GM12878 (cell line): ENCODE data around the gene CD48. TPM values are rescaled to one million over a fixed set of nuclear protein-coding genes. Genes with fewer than 3 reads are reported as not detected.

Source experiments
- CEBPB ChIP-seq, 2 experiments: fragments of 150-350 bp in 1 of 2; IDR thresholded peaks; 2 replicates each; pipeline ENCODE4 v1.6.1; 2012 to 2014; ENCODE audit warnings: low read depth in 2 of 2, low read length in 2 of 2, borderline replicate concordance in 1 of 2, inconsistent platforms in 1 of 2
- CHD2 ChIP-seq: IDR thresholded peaks from 2 replicates; pipeline ENCODE4 v1.6.1; 2011; ENCODE audit warnings: low read depth, low read length, improper control_type of control experiment, borderline replicate concordance
- DPF2 ChIP-seq: fragments of 450-650 bp; IDR thresholded peaks from 2 replicates; pipeline ENCODE4 v1.6.1; 2017; ENCODE audit warnings: mild to moderate bottlenecking
- HDGF ChIP-seq: fragments of 450-650 bp; IDR thresholded peaks from 2 replicates; pipeline ENCODE4 v1.6.1; 2016; ENCODE audit warnings: antibody characterized with exemption
- IRF4 ChIP-seq: IDR thresholded peaks from 2 replicates; pipeline ENCODE4 v1.6.1; 2011; ENCODE audit warnings: low read depth, low read length
- NRF1 ChIP-seq: conservative IDR thresholded peaks from 2 replicates; pipeline ENCODE4 v1.6.1; 2011; ENCODE audit warnings: mild to moderate bottlenecking, low read depth, low read length, improper control_type of control experiment
- POLR2AphosphoS2 ChIP-seq: IDR thresholded peaks from 2 replicates; pipeline ENCODE4 v1.6.1; 2011; ENCODE audit warnings: low read depth, mild to moderate bottlenecking, low read length, improper control_type of control experiment, moderate library complexity
- SIN3A ChIP-seq: IDR thresholded peaks from 2 replicates; pipeline ENCODE4 v1.6.1; 2012; ENCODE audit warnings: low read depth, low read length, improper control_type of control experiment
- SRF ChIP-seq, 2 experiments: IDR thresholded peaks; 2 replicates each; pipeline ENCODE4 v1.6.1; 2011; ENCODE audit warnings: low read depth in 2 of 2, low read length in 2 of 2, mild to moderate bottlenecking in 1 of 2, moderate library complexity in 1 of 2
- STAT1 ChIP-seq: fragments of 450-650 bp; conservative IDR thresholded peaks from 2 replicates; pipeline ENCODE4 v1.6.1; 2014; ENCODE audit warnings: antibody characterized with exemption, mild to moderate bottlenecking
- STAT3 ChIP-seq: IDR thresholded peaks from 2 replicates; pipeline ENCODE4 v1.6.1; 2011; ENCODE audit warnings: low read depth, low read length, improper control_type of control experiment
- TCF3 ChIP-seq: IDR thresholded peaks from 2 replicates; pipeline ENCODE4 v1.6.1; 2012; ENCODE audit warnings: low read depth, mild to moderate bottlenecking, low read length, borderline replicate concordance; ENCODE audit not compliant: insufficient read depth
- ZNF24 ChIP-seq: fragments of 450-650 bp; IDR thresholded peaks from 2 replicates; pipeline ENCODE4 v1.6.1; 2017; ENCODE audit warnings: antibody characterized with exemption, mild to moderate bottlenecking
- ZSCAN29 ChIP-seq: fragments of 450-650 bp; IDR thresholded peaks from 2 replicates; pipeline ENCODE4 v1.6.1; 2017; ENCODE audit warnings: mild to moderate bottlenecking, moderate library complexity
- ZZZ3 ChIP-seq: IDR thresholded peaks from 2 replicates; pipeline ENCODE4 v1.6.1; 2011; ENCODE audit warnings: low read depth; ENCODE audit not compliant: control insufficient read depth, insufficient read length
- polyA plus RNA-seq, 11 experiments: library from polyadenylated mRNA; depleted of rRNA in 4 of 11; unstranded in 6 of 11; stranded (reverse) in 5 of 11; fragments of >200 nt; fragmentation: Nextera tagmentation in 4 of 11; fragmentation: Illumina TruSeq in 1 of 11; extraction: Ambion mirVana in 4 of 11; extraction: Trizol in 1 of 11; gene quantifications; 1 replicate in 1 of 11; 2 replicates in 10 of 11; pipeline versions ENCODE4 v1.2.1 to v1.2.3, GENCODE V29; 2011 to 2016; ENCODE audit warnings: inconsistent platforms in 2 of 11, missing spikeins in 2 of 11, low read depth in 1 of 11
- total RNA-seq, 4 experiments: library from RNA; depleted of rRNA in 3 of 4; stranded (reverse); fragments of >200 nt in 3 of 4; fragmentation: Illumina TruSeq in 1 of 4; extraction: Trizol in 1 of 4; gene quantifications; 2 replicates each; pipeline versions ENCODE4 v1.2.1 to v1.2.3, GENCODE V29; 2013 to 2021
- TF ChIP-seq, protein P1 (sequence below): fragments of 450-650 bp; IDR thresholded peaks from 2 replicates; pipeline ENCODE4 v1.6.1; 2017; ENCODE audit warnings: mild to moderate bottlenecking, low read depth, inconsistent platforms; ENCODE audit not compliant: poor library complexity, severe bottlenecking
- TF ChIP-seq, protein P2 (sequence below): IDR thresholded peaks from 2 replicates; pipeline ENCODE4 v1.6.1; 2011; ENCODE audit warnings: low read depth, mild to moderate bottlenecking, low read length, moderate library complexity, borderline replicate concordance; ENCODE audit errors: extremely low read depth
- TF ChIP-seq, protein P3 (sequence below): IDR thresholded peaks from 2 replicates; pipeline ENCODE4 v1.6.1; 2012; ENCODE audit warnings: improper control_type of control experiment, low read depth, low read length; ENCODE audit not compliant: insufficient replicate concordance
- TF ChIP-seq, protein P4 (sequence below): fragments of 450-650 bp; formaldehyde crosslinking; IDR thresholded peaks from 2 replicates; pipeline ENCODE4 v1.5.0; 2022; ENCODE audit warnings: mild to moderate bottlenecking, missing genetic modification characterization

The CD48 gene
- total and polyA plus RNA-seq, 10 of the 15 experiments (the other 5 are each of a cell fraction or from before 2014, with no cell fraction given), result 302 to 1,315 (median 430) TPM

DNA sequence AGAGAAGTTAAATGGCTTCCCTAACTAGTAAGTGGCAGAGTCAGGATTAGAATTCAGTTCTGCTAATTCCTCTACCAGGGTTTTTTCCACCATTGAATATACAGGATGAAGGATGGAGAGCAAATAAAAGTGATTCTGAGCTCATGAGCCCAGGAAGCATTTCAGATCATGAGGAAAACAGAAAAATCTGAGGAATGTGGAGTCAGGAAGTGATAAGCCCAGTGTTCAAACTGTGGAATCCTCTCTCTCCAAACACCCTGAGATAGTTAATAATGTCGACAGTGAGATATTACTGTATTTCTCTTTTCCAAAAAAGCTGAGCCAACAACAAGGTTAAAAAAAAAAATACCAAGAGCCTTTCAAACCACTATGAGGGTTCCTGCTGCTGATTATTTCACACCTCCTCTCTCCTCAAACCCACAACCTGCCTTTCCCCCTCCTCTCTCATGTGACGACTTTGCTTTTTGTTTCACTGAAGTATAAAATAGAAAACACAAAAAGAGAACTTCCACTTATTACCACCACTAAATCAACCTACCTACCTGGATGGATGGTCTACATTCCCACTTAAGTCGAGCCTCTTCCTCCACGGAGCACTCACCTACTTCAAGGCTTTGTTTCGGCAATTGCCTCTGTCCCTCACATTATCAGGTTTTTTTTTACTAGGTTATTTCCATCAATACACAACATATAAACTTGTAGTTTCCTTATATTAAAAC is 73.6 kb downstream of the CD48 start (continued):
- TF ChIP-seq, protein P1, sequence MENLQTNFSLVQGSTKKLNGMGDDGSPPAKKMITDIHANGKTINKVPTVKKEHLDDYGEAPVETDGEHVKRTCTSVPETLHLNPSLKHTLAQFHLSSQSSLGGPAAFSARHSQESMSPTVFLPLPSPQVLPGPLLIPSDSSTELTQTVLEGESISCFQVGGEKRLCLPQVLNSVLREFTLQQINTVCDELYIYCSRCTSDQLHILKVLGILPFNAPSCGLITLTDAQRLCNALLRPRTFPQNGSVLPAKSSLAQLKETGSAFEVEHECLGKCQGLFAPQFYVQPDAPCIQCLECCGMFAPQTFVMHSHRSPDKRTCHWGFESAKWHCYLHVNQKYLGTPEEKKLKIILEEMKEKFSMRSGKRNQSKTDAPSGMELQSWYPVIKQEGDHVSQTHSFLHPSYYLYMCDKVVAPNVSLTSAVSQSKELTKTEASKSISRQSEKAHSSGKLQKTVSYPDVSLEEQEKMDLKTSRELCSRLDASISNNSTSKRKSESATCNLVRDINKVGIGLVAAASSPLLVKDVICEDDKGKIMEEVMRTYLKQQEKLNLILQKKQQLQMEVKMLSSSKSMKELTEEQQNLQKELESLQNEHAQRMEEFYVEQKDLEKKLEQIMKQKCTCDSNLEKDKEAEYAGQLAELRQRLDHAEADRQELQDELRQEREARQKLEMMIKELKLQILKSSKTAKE, result no peak
- TF ChIP-seq POLR2AphosphoS2 (0 out of 2 replicates have a peak, but pooled peaks have one; percentile 68), CHD2 (no peak), NRF1 (no peak), IRF4 (no peak), CEBPB (IDR thresholded peaks at IDR 0.05; ENCODE audit: borderline replicate concordance in 1 of 2, low read depth in 2 of 2, low read length in 2 of 2) (no peak), SRF (IDR thresholded peaks at IDR 0.05; ENCODE audit: low read depth in 2 of 2, low read length in 2 of 2) (no peak), DPF2 (no peak), ZZZ3 (no peak), TCF3 (no peak), HDGF (0 out of 2 replicates have a peak, but pooled peaks have one; percentile 18), STAT1 (no peak), ZNF24 (no peak), ZSCAN29 (no peak), SIN3A (no peak), STAT3 (no peak)
- TF ChIP-seq, protein P2, sequence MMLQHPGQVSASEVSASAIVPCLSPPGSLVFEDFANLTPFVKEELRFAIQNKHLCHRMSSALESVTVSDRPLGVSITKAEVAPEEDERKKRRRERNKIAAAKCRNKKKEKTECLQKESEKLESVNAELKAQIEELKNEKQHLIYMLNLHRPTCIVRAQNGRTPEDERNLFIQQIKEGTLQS, result no peak
- TF ChIP-seq, protein P3, sequence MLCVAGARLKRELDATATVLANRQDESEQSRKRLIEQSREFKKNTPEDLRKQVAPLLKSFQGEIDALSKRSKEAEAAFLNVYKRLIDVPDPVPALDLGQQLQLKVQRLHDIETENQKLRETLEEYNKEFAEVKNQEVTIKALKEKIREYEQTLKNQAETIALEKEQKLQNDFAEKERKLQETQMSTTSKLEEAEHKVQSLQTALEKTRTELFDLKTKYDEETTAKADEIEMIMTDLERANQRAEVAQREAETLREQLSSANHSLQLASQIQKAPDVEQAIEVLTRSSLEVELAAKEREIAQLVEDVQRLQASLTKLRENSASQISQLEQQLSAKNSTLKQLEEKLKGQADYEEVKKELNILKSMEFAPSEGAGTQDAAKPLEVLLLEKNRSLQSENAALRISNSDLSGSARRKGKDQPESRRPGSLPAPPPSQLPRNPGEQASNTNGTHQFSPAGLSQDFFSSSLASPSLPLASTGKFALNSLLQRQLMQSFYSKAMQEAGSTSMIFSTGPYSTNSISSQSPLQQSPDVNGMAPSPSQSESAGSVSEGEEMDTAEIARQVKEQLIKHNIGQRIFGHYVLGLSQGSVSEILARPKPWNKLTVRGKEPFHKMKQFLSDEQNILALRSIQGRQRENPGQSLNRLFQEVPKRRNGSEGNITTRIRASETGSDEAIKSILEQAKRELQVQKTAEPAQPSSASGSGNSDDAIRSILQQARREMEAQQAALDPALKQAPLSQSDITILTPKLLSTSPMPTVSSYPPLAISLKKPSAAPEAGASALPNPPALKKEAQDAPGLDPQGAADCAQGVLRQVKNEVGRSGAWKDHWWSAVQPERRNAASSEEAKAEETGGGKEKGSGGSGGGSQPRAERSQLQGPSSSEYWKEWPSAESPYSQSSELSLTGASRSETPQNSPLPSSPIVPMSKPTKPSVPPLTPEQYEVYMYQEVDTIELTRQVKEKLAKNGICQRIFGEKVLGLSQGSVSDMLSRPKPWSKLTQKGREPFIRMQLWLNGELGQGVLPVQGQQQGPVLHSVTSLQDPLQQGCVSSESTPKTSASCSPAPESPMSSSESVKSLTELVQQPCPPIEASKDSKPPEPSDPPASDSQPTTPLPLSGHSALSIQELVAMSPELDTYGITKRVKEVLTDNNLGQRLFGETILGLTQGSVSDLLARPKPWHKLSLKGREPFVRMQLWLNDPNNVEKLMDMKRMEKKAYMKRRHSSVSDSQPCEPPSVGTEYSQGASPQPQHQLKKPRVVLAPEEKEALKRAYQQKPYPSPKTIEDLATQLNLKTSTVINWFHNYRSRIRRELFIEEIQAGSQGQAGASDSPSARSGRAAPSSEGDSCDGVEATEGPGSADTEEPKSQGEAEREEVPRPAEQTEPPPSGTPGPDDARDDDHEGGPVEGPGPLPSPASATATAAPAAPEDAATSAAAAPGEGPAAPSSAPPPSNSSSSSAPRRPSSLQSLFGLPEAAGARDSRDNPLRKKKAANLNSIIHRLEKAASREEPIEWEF, result no peak
- TF ChIP-seq, protein P4, sequence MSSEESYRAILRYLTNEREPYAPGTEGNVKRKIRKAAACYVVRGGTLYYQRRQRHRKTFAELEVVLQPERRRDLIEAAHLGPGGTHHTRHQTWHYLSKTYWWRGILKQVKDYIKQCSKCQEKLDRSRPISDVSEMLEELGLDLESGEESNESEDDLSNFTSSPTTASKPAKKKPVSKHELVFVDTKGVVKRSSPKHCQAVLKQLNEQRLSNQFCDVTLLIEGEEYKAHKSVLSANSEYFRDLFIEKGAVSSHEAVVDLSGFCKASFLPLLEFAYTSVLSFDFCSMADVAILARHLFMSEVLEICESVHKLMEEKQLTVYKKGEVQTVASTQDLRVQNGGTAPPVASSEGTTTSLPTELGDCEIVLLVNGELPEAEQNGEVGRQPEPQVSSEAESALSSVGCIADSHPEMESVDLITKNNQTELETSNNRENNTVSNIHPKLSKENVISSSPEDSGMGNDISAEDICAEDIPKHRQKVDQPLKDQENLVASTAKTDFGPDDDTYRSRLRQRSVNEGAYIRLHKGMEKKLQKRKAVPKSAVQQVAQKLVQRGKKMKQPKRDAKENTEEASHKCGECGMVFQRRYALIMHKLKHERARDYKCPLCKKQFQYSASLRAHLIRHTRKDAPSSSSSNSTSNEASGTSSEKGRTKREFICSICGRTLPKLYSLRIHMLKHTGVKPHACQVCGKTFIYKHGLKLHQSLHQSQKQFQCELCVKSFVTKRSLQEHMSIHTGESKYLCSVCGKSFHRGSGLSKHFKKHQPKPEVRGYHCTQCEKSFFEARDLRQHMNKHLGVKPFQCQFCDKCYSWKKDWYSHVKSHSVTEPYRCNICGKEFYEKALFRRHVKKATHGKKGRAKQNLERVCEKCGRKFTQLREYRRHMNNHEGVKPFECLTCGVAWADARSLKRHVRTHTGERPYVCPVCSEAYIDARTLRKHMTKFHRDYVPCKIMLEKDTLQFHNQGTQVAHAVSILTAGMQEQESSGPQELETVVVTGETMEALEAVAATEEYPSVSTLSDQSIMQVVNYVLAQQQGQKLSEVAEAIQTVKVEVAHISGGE, result no peak
